HEK293 (cell line): Measurements from ENCODE around the gene OPRM1.

Source experiments
- CTCF ChIA-PET: fragments of 350-600 bp; formaldehyde crosslinking; extraction: SDS; loops from one replicate; lab custom pipeline; 2021; ENCODE audit warnings: antibody characterized with exemption; lab: Yijun Ruan, JAX
- POLR2A ChIA-PET: fragments of 300-600 bp; formaldehyde crosslinking; extraction: SDS; loops from one replicate; lab custom pipeline; 2020; ENCODE audit warnings: antibody characterized with exemption, inconsistent platforms; lab: Yijun Ruan, JAX
- H3K27ac ChIP-seq: fragments of 200-500 bp; sonication (Bioruptor generic); 2 replicates; pipeline ENCODE4 v1.5.1; 2014; ENCODE audit warnings: low read depth, low read length, control low read depth, inconsistent platforms; ENCODE audit errors: extremely low read depth
- H3K36me3 ChIP-seq, 2 experiments: fragments of 200-500 bp in 1 of 2; sonication (Bioruptor generic) in 1 of 2; 1 replicate in 1 of 2; 2 replicates in 1 of 2; pipeline ENCODE4 v1.5.1; 2014 to 2017; ENCODE audit warnings: inconsistent platforms in 2 of 2, low read length in 2 of 2; ENCODE audit not compliant: control insufficient read depth in 2 of 2, insufficient read depth in 1 of 2
- H3K4me1 ChIP-seq: fragments of 200-500 bp; sonication (Bioruptor generic); 2 replicates; pipeline ENCODE4 v1.5.1; 2014; ENCODE audit warnings: mild to moderate bottlenecking, low read length, inconsistent platforms; ENCODE audit not compliant: control insufficient read depth, insufficient read depth
- H3K4me3 ChIP-seq: 2 replicates; pipeline ENCODE4 v1.5.1; 2011; ENCODE audit warnings: low read depth, mild to moderate bottlenecking, control low read depth, low read length, moderate library complexity
- H3K9me3 ChIP-seq: fragments of 200-500 bp; sonication (Bioruptor generic); 2 replicates; pipeline ENCODE4 v1.5.1; 2014; ENCODE audit warnings: low read depth, low read length, inconsistent platforms; ENCODE audit not compliant: control insufficient read depth, insufficient read depth
- GLI2 ChIP-seq: fragments of 450-650 bp; formaldehyde crosslinking; IDR thresholded peaks from 2 replicates; pipeline ENCODE4; 2017; ENCODE audit warnings: missing biosample characterization, missing genetic modification characterization, low read depth, borderline replicate concordance
- SP2 ChIP-seq: fragments of 450-650 bp; formaldehyde crosslinking; IDR thresholded peaks from 2 replicates; pipeline ENCODE4 v1.5.1; 2016; ENCODE audit warnings: missing biosample characterization, missing genetic modification characterization
- TRIM28 ChIP-seq: IDR thresholded peaks from 2 replicates; pipeline ENCODE4 v1.6.1; 2011; ENCODE audit warnings: low read length, control low read depth, borderline replicate concordance
- ZBTB20 ChIP-seq: fragments of 450-650 bp; formaldehyde crosslinking; IDR thresholded peaks from 2 replicates; pipeline ENCODE4 v1.5.1; 2016; ENCODE audit warnings: missing biosample characterization, missing genetic modification characterization
- ZFP69B ChIP-seq: fragments of 450-650 bp; formaldehyde crosslinking; IDR thresholded peaks from 2 replicates; pipeline ENCODE4 v1.5.1; 2016; ENCODE audit warnings: missing biosample characterization, missing genetic modification characterization
- ZIC2 ChIP-seq: fragments of 450-650 bp; formaldehyde crosslinking; IDR thresholded peaks from 2 replicates; pipeline ENCODE4 v1.5.1; 2016; ENCODE audit warnings: missing biosample characterization, missing genetic modification characterization
- ZNF10 ChIP-seq: fragments of 450-650 bp; formaldehyde crosslinking; IDR thresholded peaks from 2 replicates; pipeline ENCODE4 v1.5.1; 2017; ENCODE audit warnings: missing biosample characterization, missing genetic modification characterization
- ZNF138 ChIP-seq: fragments of 450-650 bp; formaldehyde crosslinking; IDR thresholded peaks from 2 replicates; pipeline ENCODE4 v1.5.1; 2016; ENCODE audit warnings: missing biosample characterization, missing genetic modification characterization, borderline replicate concordance
- ZNF184 ChIP-seq: fragments of 450-650 bp; IDR thresholded peaks from 2 replicates; pipeline ENCODE4 v1.5.1; 2018; ENCODE audit warnings: missing biosample characterization, mild to moderate bottlenecking, missing genetic modification characterization
- ZNF23 ChIP-seq: fragments of 450-650 bp; formaldehyde crosslinking; IDR thresholded peaks from 2 replicates; pipeline ENCODE4 v1.5.1; 2016; ENCODE audit warnings: missing biosample characterization, missing genetic modification characterization, borderline replicate concordance
- ZNF423 ChIP-seq: fragments of 450-650 bp; formaldehyde crosslinking; IDR thresholded peaks from 2 replicates; pipeline ENCODE4 v1.5.1; 2016; ENCODE audit warnings: missing biosample characterization, missing genetic modification characterization
- ZNF521 ChIP-seq: fragments of 450-650 bp; formaldehyde crosslinking; IDR thresholded peaks from 2 replicates; pipeline ENCODE4 v1.5.1; 2017; ENCODE audit warnings: missing biosample characterization, mild to moderate bottlenecking, missing genetic modification characterization
- ZNF530 ChIP-seq: fragments of 450-650 bp; formaldehyde crosslinking; IDR thresholded peaks from 2 replicates; pipeline ENCODE4 v1.5.1; 2016; ENCODE audit warnings: low read depth, missing biosample characterization, missing genetic modification characterization
- ZNF549 ChIP-seq: fragments of 450-650 bp; IDR thresholded peaks from 2 replicates; pipeline ENCODE4 v1.5.1; 2018; ENCODE audit warnings: missing biosample characterization, missing genetic modification characterization, mild to moderate bottlenecking, inconsistent platforms, moderate library complexity
- ZNF596 ChIP-seq: fragments of 450-650 bp; IDR thresholded peaks from 2 replicates; pipeline ENCODE4 v1.5.0; 2018; ENCODE audit warnings: missing biosample characterization, mild to moderate bottlenecking, missing genetic modification characterization, moderate library complexity
- TF ChIP-seq, protein P1 (sequence below): fragments of 450-650 bp; formaldehyde crosslinking; IDR thresholded peaks from 2 replicates; pipeline ENCODE4; 2016; ENCODE audit warnings: missing biosample characterization, missing genetic modification characterization
- TF ChIP-seq, protein P2 (sequence below): fragments of 450-650 bp; formaldehyde crosslinking; IDR thresholded peaks from 2 replicates; pipeline ENCODE4 v1.5.1; 2016; ENCODE audit warnings: missing biosample characterization, missing genetic modification characterization
- TF ChIP-seq, protein P3 (sequence below): fragments of 450-650 bp; formaldehyde crosslinking; IDR thresholded peaks from 2 replicates; pipeline ENCODE4 v1.5.1; 2016; ENCODE audit warnings: missing biosample characterization, missing genetic modification characterization, low read depth
- TF ChIP-seq, protein P4 (sequence below): IDR thresholded peaks from 2 replicates; pipeline ENCODE4 v1.6.1; 2011; ENCODE audit warnings: mild to moderate bottlenecking, low read depth, low read length, borderline replicate concordance
- TF ChIP-seq, protein P5 (sequence below): fragments of 450-650 bp; formaldehyde crosslinking; IDR thresholded peaks from 2 replicates; pipeline ENCODE4 v1.5.1; 2016; ENCODE audit warnings: missing biosample characterization, missing genetic modification characterization
- TF ChIP-seq, protein P6 (sequence below): fragments of 450-650 bp; formaldehyde crosslinking; IDR thresholded peaks from 2 replicates; pipeline ENCODE4 v1.5.1; 2016; ENCODE audit warnings: missing biosample characterization, missing genetic modification characterization

Gene OPRM1

DNA sequence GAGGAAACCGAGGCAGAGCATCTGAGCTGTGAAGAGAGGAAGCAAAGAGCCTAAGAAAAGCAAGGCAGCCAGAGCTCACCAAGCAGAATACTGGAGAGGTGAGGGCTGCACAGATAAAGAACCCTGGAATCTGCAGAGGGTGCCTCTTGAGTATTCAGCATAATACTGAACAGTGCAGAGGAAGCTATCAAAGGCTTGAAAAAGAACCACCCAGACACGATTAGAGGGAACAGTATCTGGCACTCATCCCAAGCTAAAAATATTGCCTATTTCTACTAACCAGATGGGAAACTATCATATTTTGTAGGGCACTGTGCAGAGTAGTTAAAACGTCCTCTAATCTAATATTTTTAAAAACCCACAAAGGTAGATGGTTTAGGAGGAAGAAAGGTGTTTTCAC, 41.8 kb upstream of the OPRM1 start:
- H3K4me3 ChIP-seq: no peak overlapping the region
- CTCF ChIA-PET: interaction anchor here (0.5 to 0.6 kb wide), 3 partner anchors 109 to 1898 kb away, joined by 3 to 4 read pairs (median 3); no protein-coding TSS in a partner anchor
- H3K9me3 ChIP-seq: no peaks in the 10 kb centered on the region
- H3K36me3 ChIP-seq: no peaks in the 10 kb centered on the region
- POLR2A ChIA-PET: no interaction called here
- H3K4me1 ChIP-seq: no peaks in the 10 kb centered on the region
- H3K27ac ChIP-seq: no peak overlapping the region
- TF ChIP-seq ZNF23: no peak
- TF ChIP-seq, protein P1, sequence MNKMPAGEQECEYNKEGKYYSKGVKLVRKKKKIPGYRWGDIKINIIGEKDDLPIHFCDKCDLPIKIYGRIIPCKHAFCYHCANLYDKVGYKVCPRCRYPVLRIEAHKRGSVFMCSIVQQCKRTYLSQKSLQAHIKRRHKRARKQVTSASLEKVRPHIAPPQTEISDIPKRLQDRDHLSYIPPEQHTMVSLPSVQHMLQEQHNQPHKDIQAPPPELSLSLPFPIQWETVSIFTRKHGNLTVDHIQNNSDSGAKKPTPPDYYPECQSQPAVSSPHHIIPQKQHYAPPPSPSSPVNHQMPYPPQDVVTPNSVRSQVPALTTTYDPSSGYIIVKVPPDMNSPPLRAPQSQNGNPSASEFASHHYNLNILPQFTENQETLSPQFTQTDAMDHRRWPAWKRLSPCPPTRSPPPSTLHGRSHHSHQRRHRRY (tag by site-specific recombination): no peak
- TF ChIP-seq TRIM28: no peak
- no peak for TF ChIP-seq SP2
- TF ChIP-seq ZNF10 (tag by site-specific recombination): no peak
- TF ChIP-seq, protein P2, sequence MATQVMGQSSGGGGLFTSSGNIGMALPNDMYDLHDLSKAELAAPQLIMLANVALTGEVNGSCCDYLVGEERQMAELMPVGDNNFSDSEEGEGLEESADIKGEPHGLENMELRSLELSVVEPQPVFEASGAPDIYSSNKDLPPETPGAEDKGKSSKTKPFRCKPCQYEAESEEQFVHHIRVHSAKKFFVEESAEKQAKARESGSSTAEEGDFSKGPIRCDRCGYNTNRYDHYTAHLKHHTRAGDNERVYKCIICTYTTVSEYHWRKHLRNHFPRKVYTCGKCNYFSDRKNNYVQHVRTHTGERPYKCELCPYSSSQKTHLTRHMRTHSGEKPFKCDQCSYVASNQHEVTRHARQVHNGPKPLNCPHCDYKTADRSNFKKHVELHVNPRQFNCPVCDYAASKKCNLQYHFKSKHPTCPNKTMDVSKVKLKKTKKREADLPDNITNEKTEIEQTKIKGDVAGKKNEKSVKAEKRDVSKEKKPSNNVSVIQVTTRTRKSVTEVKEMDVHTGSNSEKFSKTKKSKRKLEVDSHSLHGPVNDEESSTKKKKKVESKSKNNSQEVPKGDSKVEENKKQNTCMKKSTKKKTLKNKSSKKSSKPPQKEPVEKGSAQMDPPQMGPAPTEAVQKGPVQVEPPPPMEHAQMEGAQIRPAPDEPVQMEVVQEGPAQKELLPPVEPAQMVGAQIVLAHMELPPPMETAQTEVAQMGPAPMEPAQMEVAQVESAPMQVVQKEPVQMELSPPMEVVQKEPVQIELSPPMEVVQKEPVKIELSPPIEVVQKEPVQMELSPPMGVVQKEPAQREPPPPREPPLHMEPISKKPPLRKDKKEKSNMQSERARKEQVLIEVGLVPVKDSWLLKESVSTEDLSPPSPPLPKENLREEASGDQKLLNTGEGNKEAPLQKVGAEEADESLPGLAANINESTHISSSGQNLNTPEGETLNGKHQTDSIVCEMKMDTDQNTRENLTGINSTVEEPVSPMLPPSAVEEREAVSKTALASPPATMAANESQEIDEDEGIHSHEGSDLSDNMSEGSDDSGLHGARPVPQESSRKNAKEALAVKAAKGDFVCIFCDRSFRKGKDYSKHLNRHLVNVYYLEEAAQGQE (tag by site-specific recombination): no peak
- no peak for TF ChIP-seq ZNF423 (tag by site-specific recombination)
- TF ChIP-seq ZNF138 (tag by site-specific recombination): no peak

DNA sequence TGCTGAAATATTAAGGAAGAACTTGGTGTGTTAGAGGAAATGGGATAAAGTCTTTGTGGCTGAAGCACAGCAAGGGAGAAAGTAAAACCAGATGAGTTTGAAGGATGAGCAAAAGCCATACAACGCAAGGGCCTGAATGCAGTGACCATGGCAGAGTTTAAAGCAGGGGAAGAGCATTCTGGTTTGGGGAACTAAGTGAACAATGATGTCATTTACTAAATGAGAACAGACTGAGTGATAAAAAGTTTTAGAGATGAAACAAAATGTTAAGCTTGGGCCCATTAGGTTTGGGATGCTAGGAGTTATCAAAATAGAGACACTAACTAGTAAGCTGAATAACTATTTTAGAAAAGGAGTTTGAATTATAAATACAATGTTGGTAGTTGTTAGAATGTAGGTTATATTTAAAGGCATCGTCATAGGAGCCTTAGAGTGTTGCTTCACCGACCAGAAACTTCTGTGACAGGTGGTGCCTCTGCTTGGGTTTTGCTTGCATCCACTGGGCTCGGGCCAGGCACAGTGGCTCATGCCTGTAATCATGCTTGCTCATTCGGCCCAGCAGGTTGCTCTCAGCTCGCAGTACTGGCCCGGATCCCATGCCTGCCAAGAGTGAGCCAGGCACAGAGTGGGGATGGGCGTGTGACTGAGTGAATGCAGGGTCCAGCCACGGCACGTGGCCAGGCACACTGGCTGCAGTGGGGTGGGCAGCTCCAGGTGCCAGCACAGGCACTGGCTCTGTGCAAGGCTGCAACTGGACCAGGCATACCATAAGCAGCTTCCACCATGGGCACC, 37.4 kb upstream of the OPRM1 start:
- no peak overlapping the region for H3K4me3 ChIP-seq
- no peak for TF ChIP-seq GLI2 (tag by site-specific recombination)
- TF ChIP-seq, protein P3, sequence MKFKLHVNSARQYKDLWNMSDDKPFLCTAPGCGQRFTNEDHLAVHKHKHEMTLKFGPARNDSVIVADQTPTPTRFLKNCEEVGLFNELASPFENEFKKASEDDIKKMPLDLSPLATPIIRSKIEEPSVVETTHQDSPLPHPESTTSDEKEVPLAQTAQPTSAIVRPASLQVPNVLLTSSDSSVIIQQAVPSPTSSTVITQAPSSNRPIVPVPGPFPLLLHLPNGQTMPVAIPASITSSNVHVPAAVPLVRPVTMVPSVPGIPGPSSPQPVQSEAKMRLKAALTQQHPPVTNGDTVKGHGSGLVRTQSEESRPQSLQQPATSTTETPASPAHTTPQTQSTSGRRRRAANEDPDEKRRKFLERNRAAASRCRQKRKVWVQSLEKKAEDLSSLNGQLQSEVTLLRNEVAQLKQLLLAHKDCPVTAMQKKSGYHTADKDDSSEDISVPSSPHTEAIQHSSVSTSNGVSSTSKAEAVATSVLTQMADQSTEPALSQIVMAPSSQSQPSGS (tag by site-specific recombination): peak; percentile 54
- no peaks in the 10 kb centered on the region for H3K9me3 ChIP-seq
- POLR2A ChIA-PET: no interaction called here
- H3K36me3 ChIP-seq: no peaks in the 10 kb centered on the region
- H3K27ac ChIP-seq: no peak overlapping the region
- CTCF ChIA-PET: no interaction called here
- no peaks in the 10 kb centered on the region for H3K4me1 ChIP-seq

DNA sequence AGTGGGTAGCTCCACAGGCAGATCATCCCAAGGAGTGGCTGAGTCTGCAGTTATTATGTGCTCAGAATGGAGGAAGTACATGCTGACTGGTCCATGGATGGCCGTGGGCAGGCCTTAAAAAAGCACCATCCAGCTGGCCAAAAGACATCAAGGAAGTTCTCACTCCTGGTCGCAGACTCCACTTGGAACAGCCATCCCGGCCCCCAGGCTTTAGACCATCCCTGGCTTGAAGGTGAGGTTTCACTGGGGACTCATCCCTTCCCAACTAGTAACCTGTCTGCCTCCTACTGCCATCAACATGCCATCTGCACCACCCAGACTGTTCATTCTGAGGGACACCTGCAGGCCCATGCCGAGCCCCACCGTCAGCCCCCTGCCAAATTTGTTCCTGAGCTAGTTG, 36.1 kb upstream of the OPRM1 start:
- CTCF ChIA-PET: interaction anchor here (0.7 kb wide), 1 partner anchor 230 kb away, joined by 4 read pairs; no protein-coding TSS in a partner anchor
- Histone ChIP-seq H3K9me3 (no peaks in the 10 kb centered on the region), H3K36me3 (no peaks in the 10 kb centered on the region), H3K27ac (no peak overlapping the region), H3K4me3 (no peak overlapping the region), H3K4me1 (no peaks in the 10 kb centered on the region)
- POLR2A ChIA-PET: no interaction called here
- TF ChIP-seq, protein P4, sequence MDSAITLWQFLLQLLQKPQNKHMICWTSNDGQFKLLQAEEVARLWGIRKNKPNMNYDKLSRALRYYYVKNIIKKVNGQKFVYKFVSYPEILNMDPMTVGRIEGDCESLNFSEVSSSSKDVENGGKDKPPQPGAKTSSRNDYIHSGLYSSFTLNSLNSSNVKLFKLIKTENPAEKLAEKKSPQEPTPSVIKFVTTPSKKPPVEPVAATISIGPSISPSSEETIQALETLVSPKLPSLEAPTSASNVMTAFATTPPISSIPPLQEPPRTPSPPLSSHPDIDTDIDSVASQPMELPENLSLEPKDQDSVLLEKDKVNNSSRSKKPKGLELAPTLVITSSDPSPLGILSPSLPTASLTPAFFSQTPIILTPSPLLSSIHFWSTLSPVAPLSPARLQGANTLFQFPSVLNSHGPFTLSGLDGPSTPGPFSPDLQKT: no peak
- no peak for TF ChIP-seq ZNF184 (tag by site-specific recombination)
- no peak for TF ChIP-seq ZNF521
- TF ChIP-seq, protein P5, sequence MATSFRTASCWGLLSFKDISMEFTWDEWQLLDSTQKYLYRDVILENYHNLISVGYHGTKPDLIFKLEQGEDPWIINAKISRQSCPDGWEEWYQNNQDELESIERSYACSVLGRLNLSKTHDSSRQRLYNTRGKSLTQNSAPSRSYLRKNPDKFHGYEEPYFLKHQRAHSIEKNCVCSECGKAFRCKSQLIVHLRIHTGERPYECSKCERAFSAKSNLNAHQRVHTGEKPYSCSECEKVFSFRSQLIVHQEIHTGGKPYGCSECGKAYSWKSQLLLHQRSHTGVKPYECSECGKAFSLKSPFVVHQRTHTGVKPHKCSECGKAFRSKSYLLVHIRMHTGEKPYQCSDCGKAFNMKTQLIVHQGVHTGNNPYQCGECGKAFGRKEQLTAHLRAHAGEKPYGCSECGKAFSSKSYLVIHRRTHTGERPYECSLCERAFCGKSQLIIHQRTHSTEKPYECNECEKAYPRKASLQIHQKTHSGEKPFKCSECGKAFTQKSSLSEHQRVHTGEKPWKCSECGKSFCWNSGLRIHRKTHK (tag by site-specific recombination): no peak
- TF ChIP-seq, protein P6, sequence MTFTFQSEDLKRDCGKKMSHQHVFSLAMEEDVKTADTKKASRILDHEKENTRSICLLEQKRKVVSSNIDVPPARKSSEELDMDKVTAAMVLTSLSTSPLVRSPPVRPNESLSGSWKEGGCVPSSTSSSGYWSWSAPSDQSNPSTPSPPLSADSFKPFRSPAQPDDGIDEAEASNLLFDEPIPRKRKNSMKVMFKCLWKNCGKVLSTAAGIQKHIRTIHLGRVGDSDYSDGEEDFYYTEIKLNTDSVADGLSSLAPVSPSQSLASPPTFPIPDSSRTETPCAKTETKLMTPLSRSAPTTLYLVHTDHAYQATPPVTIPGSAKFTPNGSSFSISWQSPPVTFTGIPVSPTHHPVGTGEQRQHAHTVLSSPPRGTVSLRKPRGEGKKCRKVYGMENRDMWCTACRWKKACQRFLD (tag by site-specific recombination): no peak
- no peak for TF ChIP-seq ZBTB20 (tag by site-specific recombination)
- TF ChIP-seq ZNF596 (tag by site-specific recombination): no peak
- no peak for TF ChIP-seq ZNF530 (tag by site-specific recombination)
- no peak for TF ChIP-seq ZFP69B
- no peak for TF ChIP-seq ZIC2 (tag by site-specific recombination)
- no peak for TF ChIP-seq ZNF549
